ENCODE measurements around the gene TSHZ2.
"Not testable (repeated sequence)": the region's sequence is repeated elsewhere in the genome, so short reads cannot be mapped to it uniquely, and the experiment has no call there.

The TSHZ2 gene

DNA sequence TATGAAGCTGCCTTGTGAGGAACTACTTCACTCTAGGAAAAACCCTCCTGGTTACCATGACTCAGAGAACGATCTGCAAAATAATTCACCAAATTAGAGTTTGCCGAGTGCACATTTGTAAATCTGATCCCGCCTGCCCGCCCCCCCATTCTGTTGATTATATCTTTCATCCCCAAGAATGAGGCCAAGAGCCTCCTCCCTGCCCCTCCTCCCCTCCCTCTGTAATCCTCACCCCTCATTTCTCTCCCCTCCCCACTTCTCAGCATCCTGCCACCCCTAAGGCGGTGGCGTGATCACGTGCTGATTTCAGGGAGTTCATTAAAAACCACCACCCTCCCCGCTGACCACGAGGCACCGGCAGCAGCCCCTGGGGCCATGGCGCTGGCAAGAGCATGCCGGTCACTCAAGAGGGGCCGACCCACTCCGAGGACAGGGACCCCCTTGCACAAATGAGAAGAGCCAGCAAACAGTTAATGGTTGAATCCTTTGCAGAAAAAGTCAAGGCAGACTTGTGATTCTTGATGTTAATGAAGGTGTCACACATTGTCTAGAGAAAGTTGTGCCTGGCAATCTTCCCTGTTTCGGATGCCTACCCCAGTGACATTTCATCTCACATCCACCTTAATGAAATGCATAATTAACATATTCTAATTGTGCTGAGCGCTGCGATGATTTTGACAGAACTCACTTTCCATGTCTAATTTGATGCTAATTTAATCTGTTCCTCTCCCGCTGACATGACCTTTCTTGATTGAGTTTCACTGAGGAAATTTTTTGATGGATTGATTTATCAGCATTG lies 373.6 kb downstream of the TSHZ2 start:
- no peak for DNase-seq (ENCODE audit: low read depth)

DNA sequence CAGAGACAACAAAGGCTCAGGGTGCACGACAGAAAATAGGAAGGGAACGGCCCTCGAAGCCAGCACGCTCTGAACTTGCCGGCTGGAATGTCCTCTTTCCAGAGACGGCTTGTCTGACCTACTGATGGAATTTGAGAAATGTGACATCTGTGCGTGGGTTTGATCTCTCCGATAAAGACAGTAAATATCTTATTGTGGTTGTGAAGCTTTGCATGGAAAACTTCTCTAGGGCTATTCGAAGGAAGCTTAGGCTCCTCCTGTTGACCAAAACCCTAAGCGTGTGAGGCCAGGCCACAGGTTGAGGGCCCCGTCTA lies 374.1 kb downstream of the TSHZ2 start:
- DNase-seq (ENCODE audit: low read depth), result no peak

DNA sequence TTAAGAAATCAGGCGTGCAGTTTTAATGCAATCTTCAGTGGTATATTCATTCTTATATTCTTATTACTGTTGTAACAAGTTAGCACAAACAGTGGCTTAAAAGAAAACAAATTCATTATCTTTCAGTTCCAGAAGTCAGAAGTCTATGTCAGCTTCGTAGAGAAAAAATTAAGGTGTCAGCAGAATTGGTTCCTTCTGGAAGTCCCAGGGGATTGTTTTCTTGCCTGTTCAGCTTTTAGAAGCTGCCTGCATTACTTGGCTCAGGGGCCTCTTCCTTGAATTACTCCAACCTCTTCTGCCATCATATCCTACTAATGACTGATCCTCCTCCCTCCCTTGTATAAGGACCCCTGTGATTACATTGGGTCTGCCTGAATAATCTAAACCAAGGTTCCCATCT lies 377.6 kb downstream of the TSHZ2 start:
- no peak for DNase-seq (ENCODE audit: low read depth)

DNA sequence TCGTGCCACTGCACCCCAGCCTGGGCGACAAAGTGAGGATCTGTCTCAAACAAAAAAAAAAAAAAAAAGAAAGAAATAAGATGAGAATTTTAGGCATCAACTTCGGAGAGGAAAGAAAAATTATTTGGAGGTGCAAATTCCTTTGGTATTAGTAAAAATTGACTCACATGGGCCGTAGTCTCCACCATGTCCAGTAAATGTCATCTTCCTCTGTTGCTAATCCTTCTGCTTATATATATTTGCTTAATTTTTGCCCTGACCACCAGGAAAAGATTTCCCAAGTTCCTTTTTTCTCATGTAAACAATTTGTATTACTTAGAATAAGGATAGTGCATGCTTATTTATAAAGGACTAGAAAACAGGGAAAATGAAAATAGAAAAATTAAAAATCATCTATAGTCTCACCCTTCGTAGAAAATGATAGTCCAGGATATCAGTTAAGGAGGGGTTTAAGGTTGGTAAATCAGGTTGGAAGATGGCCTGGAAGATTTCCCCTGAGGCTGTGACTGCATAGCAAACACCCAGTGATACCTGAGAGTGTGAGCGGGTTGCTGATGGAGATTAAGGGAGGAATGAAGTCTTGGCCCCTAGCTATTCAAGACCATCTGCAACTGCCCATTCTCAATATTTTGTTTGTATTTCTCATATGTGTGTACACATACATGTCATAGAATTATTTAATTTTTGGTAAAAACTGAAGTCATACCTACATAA lies 380.7 kb downstream of the TSHZ2 start:
- DNase-seq (ENCODE audit: low read depth), result no peak

DNA sequence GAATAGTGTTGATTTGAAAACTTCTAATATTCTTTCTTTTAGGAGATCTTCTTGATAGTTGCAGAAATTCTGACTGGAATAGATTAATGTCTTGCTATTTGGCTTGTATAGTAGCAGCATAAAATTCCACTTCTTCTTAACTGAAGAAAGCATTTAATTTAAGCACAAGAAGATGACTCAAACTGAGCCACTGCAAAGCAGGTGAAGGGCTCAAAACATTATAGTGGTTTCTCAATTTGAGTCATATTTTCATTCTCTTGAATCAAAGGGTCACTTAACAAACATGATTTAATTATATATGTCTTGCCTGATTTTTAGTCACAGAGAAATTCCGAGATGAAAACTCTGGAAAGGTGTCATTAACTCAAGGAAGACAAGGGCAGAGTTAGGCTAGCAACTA lies 382.2 kb downstream of the TSHZ2 start:
- no peak for DNase-seq (ENCODE audit: low read depth)

DNA sequence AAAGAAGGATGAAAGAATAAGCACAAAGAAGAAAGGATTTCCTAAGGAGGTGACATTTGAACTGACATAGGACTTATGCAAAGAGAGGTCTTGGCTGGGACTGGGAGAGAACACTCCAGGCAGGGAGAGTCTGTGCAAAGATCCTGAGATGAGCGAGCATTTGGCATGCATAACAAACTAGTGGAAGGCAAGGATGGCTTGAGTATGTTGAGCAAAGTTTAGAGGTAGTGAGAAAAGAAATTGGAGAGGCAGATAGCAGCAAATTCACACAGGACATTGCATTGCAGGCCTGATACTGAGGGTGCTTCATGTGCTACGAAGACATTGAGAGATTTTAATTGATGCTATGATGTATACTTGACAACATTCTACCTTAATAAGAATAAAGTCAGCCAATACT lies 383.6 kb downstream of the TSHZ2 start:
- no peak for DNase-seq (ENCODE audit: low read depth)

DNA sequence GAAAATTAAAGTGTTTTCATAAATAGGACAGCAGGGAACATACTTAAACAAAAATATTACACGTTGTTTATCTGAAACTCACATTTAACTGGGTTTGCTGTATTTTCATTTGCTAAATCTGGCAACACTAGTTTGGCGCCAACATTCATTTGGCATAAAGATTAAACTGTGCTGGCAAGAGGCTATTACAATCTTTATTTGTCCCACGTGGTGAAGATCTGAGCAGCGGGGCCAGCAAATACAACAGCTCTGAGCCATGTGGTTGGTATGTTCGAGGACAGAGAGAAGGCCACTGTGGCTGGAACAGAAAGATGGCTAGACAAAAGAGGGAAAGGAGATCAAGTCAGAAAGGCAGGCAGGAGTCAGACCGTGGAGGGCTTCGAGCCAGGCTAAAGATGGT lies 387.3 kb downstream of the TSHZ2 start:
- DNase-seq (ENCODE audit: low read depth), result no peak

DNA sequence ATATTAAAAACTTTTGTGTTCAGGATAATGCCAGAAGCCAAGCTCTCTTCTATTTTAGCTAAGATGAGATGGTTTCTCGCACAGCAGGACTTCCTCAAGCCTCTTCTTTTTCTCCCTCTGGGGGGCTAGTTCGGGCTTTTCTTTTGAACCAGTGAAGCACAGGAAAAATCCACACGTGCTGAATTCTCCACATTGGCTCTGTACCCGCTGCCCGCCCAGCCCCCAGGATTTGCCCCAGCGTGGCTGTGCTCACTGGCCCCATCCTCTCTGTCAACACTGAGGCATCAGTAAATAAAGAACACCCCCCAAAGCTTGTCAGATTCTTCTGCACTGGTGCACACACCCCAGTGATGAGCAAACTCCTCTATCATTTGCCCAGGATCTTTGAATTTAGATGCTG lies 388.7 kb downstream of the TSHZ2 start:
- DNase-seq (ENCODE audit: low read depth), result no peak

DNA sequence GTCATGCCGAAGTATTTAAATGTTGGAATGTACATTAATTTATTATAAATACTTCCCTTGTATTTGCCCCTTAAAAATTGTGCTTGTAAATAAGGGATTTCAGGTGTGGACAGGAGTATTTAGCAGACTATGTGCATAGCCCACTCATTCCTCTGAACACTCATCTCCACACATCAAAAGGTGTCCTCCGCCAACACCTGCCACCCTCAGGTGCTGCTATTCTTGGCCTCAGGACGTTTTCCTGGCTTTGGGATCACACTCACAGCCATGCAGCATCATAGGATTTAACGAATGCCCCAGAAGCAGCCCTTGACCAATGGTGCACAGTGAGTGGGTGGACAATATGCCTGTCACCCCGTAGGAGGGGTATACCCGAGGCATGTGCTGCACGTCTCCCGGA lies 390.6 kb downstream of the TSHZ2 start:
- DNase-seq (ENCODE audit: low read depth), result no peak

DNA sequence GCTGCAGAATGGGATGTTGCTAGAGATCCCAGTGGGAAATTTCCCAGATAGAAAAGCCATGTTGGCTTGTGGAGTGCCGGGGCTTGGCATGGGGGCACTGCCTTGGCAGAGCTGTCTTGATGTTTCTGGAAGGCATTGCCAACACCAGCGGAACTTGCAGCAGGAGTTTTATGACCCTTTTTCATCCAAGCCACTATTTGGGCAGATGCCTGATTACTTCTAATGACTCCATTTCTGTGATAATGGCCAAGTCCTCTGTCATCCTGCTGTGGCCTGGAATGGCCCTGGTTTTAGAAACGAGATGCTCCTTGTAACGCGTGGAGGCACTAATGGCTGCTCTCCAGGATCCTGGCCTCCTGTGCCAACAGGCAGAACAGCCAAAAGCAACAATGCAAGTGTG lies 392.5 kb downstream of the TSHZ2 start:
- DNase-seq (ENCODE audit: low read depth), result no peak

DNA sequence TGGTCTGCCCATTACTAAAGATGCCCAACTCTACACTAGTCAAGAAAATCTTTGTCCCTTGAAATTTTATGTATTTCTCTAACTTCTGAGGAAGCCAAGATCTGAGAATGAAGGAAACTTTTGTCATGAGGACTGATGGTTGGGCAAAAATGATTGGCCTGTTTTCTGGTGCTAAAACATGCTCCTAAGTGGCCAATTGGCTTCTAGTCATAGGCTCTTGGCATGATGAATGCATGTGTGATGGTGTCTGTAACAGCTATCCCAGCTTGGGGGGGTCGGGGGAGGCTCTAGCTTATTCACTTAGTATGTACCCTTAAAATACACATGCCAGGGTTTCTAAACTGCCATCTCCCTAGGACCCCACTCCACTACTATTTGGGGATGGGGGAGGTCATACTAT lies 392.9 kb downstream of the TSHZ2 start:
- DNase-seq (ENCODE audit: low read depth), result no peak

DNA sequence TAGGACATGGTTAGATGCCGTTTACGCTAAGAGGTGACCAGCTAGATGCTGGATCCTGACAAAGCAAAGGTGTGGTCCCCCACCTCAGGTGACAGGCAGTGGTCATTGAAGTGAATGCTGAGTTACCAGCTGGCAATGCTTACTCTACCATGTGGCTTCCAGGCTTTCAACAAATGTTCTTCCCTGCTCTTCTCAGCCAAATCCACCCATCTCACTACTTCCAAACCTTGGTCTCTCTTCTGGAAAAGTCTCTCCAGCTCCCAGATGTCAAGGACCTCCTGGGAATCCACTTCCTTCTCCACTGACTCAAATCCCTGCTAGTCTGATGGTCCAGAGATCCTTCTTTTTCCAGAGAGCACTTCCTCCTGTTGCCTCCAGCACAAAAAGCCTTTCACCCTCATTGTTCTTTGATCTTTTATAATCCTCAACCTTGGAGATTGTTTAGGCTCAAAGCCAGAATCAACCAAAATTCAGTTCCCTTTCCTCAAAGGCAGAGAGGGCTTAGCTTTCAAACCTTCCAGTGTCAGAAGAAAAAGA lies 393.4 kb downstream of the TSHZ2 start:
- no peak for DNase-seq (ENCODE audit: low read depth)

DNA sequence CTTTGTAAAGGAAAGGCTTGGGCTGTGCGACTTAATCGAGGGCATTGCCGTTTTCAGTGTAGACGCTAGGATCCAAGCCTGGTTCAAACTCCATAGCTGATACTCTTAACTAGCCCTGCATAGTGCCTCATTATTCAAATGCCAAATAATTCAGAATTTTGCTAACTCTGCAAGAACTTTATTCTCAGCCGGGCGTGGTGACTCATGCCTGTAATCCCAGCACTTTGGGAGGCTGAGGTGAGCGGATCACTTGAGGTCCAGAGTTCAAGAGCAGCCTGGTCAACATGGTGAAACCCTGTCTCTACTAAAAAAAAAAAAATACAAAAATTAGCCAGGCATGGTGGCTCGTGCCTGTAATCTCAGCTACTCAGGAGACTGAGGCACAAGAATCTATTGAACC lies 394.8 kb downstream of the TSHZ2 start:
- not testable (repeated sequence) for DNase-seq (ENCODE audit: low read depth)

DNA sequence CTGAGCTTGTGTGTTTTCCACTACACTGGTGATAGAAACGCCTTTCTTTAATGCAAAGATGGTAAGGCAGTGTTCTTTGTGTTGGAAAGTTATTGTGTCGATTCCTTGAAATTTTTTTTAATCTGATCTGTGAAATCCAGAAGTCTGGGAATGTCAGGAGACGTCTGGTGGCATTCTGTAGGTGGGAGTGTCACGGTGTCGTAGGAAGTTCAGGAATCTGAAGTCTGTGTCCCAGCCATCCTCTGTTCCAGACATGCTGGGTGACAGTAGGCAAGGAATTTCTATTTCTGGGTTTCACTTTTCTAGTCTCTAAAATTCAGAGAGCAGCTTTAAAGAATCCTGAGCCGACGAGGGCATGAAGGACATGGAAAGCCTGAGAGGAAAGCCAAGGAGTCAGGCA lies 397.7 kb downstream of the TSHZ2 start:
- DNase-seq (ENCODE audit: low read depth), result no peak

DNA sequence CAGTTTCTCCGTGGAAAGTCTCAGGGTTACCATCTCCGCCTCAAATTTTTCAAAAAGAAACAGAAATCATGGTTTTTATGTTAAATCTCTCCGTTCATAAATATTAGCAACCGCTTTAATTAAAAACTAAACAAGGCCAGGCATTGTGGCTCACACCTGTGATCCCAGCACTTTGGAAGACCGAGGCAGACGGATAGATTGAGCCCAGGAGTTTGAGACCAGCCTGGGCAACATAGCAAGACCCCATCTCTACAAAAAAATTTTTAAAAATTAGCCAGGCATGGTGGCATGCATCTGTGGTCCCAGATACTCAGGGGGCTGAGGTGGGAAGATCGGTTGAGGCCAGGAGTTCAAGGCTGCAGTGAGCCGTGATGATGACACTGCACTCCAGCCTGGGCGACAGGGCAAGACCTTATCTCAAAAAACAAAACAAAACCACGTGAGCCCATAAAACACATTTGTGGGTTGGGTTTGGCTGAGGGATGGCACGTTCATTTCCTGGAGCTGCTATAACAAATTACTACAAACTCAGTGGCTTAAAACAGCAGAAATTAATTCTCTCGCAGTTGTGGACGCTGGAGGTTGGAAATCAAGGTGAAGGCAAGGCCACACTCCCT lies 398.3 kb downstream of the TSHZ2 start:
- DNase-seq (ENCODE audit: low read depth), result no peak

DNA sequence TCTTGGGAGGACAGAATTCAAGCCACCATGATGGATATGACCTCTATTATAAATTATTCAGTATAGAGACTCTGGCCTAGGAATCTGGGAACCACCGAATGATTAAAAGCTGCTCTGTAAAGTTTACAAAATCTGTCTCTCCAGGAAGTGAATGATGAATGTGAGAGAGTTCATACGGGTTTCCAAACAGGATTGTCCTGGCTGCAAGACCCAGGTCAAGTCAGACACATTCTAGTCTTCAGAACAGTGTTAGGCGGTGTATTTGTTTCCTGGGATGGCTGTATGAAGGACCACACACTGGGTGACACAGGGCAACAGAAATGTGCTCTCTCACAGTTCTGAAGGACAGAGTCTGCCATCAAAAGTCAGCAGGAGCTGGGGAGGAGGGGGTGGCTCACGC lies 399.1 kb downstream of the TSHZ2 start:
- no peak for DNase-seq (ENCODE audit: low read depth)

DNA sequence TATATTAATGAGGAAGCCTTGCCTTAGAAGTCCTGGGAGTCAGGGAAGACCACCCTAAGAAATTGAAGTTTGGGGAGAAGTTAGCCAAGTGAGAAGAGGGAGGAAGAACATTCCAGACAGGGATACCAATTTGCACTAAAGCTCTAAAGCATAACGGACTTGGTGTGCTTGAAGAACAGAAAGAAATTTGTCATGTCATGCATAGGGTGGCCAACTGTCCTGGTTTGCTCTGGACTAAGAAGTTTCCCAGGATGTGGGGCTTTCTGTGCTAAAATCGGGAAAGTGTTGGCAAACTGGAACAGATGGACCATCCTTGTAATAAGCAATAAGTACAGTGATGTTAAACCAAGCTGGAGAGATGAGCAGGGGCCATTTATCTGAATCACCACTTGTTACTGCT lies 403.9 kb downstream of the TSHZ2 start:
- no peak for DNase-seq (ENCODE audit: low read depth)

DNA sequence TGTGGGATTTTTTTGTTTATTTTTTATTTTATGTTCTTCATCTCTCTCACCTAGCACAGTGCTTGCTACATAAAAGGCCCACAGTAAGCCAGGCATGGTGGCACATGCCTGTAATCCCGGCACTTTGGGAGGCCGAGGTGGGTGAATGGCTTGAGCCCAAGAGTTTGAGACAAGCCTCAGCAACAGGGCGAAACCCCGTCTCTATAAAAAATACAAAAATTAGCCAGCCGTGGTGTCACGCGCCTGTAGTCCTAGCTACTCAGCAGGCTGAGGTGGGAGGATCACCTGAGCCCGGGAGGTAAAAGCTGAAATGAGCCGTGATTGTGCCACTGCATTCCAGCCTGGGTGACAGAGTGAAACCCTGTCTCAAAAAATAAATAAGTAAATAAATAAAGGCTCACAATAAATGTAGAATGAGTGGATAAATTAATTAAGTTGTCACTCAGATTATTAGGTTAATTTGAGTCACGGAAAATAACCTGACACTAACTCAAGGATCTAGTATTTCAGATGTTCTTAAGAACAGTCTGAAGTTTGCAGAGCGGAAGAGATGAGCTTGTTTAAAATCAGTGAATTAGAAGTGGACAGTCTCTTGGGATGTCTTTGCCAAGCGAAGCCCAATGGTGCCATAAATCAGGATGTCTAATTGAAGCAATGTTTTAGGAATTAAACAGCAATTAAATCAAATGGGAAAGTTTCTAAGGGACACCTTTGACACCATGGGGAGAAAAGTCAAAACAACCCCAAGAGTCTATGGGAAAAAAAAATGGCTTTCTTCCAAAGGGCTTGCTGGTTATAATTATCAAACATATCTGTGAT lies 407.1 kb downstream of the TSHZ2 start:
- DNase-seq (ENCODE audit: low read depth), result no peak

DNA sequence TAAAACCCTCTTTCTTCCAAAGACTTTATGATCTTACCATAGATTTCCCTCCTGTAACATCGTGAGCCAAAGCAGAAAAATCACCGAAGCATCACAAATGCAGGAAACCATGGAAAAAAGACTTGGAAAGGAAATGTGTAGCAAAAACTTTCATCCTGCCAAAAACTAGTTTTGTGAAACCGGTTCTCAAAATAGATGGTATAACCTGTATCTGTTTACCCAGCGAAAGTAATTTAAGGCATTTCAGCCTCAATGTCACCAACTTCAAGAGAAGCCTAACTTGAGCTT lies 407.6 kb downstream of the TSHZ2 start:
- DNase-seq (ENCODE audit: low read depth), result no peak

DNA sequence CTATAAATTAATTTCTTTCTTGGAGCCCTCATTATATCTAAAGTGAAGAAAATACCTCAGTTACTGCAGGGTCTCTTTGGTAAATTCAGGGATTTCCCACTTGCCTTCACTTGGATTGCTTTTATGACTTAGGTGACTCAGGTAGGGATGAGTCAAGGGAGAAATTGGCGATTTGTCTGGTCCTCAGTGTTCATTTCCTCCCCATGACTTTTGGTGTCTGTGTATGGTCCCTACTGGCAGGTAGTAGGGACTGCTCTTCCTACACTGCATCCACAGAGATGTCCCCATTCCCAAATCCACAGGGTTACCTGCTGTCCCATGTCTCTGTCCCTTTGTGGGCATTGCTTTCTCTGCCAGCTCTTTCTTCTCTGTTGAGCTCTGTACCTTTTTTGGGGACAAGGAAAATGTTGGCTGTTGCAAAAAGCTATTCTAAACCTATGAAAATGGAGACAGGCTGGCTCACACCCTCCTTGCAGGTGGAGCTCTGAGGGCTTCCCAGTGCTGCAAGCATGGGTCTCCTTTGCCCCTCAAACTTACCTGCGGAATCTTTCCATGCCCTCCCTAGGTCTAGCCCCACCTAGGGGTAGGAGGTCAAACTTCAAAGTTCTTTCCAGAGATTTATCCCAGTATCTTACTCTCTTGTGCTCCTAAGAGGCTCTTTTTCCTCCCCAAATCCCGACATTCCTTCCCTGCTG lies 409.6 kb downstream of the TSHZ2 start:
- no peak for DNase-seq (ENCODE audit: low read depth)

DNA sequence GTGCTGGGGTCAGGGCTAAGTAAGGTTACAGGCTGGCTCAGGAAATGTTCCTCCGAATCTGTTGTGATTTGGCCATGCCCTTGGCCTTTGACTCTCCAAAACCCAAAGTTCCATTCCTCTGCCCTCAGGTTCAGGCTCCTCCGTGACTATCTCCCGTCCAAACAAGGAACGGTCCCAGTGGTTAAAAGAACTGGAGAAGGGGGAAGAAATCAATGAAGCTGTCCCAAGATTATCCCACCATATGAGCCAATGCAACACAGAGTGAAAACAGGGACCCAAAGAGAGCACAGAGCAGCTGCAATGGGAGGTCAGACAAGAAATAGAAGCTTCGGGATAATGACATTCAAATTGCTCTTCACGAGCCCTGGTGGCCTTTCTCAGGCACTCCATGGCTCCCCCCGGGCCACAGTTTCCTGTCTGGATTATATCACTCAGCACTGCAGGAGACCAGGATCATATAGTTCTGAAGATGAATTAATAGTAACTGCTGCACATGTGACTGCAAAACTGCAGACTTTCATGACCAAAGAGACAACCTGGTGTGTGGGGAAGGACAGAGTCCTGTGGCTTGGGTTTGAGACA lies 410.2 kb downstream of the TSHZ2 start:
- no peak for DNase-seq (ENCODE audit: low read depth)

DNA sequence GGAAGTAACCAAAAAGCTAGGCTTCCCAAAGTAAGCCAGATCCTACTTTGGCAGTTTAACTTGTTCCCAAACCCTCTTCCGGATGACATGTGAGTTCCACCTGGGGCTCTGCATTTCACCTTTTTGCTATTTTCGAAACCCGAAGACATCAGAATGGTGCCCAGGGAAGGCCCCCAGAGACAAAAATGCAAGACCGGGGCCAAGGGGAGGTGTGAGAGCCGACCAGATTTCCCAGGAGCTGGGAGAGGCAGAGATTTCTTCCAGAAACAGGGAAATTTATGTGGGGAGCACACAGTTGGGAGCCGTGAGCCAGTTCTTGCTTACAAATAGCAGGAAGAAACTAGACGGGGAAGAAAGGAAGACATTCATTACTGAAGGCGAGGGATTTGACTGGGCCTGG lies 411.8 kb downstream of the TSHZ2 start:
- no peak for DNase-seq (ENCODE audit: low read depth)

Measured in activated T-cell treated with anti-CD3 and anti-CD28 coated beads for 24 hours (primary cell).